PC-3 (cell line): ENCODE results near the gene TNPO3. TPM values are rescaled to one million over a fixed set of nuclear protein-coding genes. Genes with fewer than 3 reads are reported as not detected.

ENCODE experiments used
- ATAC-seq: fragments of 200-7000 bp; cut with Tn5 transposase; 2 replicates; pipeline ENCODE4 v1.9.1; 2020; ENCODE audit warnings: mild to moderate bottlenecking, moderate library complexity
- BruUV-seq: library from RNA; stranded (reverse); fragments of 400-500 nt; replicated peaks from 2 replicates; lab custom pipeline; 2021; lab: Mats Ljungman, UMichigan
- CTCF ChIA-PET: fragments of 300-600 bp; sonication (Branson Sonifier 250); formaldehyde crosslinking; loops from one replicate; lab custom pipeline; 2022; ENCODE audit warnings: antibody characterized with exemption; lab: Charles Lee
- POLR2A ChIA-PET: fragments of 300-600 bp; sonication (Branson Sonifier 250); formaldehyde crosslinking; loops from one replicate; lab custom pipeline; 2022; ENCODE audit warnings: antibody characterized with exemption; ENCODE audit not compliant: unreplicated experiment; lab: Charles Lee
- DNase-seq: peaks from one replicate; pipeline ENCODE4 v3.0.0-alpha.2; 2015
- H2AFZ ChIP-seq: fragments of 300-600 bp; sonication (generic); 2 replicates; pipeline ENCODE4 v1.6.0; 2016; ENCODE audit warnings: antibody characterized with exemption, low read length
- H3F3A ChIP-seq: fragments of 300-600 bp; sonication (generic); one replicate; pipeline ENCODE4 v1.6.0; 2017; ENCODE audit warnings: antibody characterized with exemption, low read length, control low read depth, mild to moderate bottlenecking; ENCODE audit not compliant: unreplicated experiment
- H3K27ac ChIP-seq: fragments of 300-600 bp; sonication (generic); 2 replicates; pipeline ENCODE4 v1.5.1; 2016; ENCODE audit warnings: mild to moderate bottlenecking, low read length
- H3K27me3 ChIP-seq: fragments of 300-600 bp; sonication (generic); 2 replicates; pipeline ENCODE4 v1.6.1; 2016; ENCODE audit warnings: low read length, mixed read lengths
- H3K36me3 ChIP-seq: fragments of 300-600 bp; sonication (generic); 2 replicates; pipeline ENCODE4 v1.6.1; 2016; ENCODE audit warnings: low read depth, mixed run types, low read length, mixed read lengths
- H3K4me1 ChIP-seq: fragments of 300-600 bp; sonication (generic); 2 replicates; pipeline ENCODE4 v1.5.1; 2016; ENCODE audit warnings: low read length; ENCODE audit not compliant: insufficient read depth
- H3K4me2 ChIP-seq: fragments of 300-600 bp; sonication (generic); 2 replicates; pipeline ENCODE4 v1.6.0; 2016; ENCODE audit warnings: low read length
- H3K4me3 ChIP-seq: fragments of 300-600 bp; sonication (generic); 2 replicates; pipeline ENCODE4 v1.5.1; 2016; ENCODE audit warnings: mild to moderate bottlenecking, low read length, mixed read lengths
- H3K79me2 ChIP-seq: fragments of 300-600 bp; sonication (generic); 2 replicates; pipeline ENCODE4 v1.6.1; 2017; ENCODE audit warnings: low read length, mixed read lengths
- H3K9ac ChIP-seq: fragments of 300-600 bp; sonication (generic); 2 replicates; pipeline ENCODE4 v1.6.0; 2016; ENCODE audit warnings: mild to moderate bottlenecking, low read length
- H3K9me2 ChIP-seq: fragments of 300-600 bp; sonication (generic); replicated peaks from 2 replicates; pipeline ENCODE4 v1.6.1; 2016; ENCODE audit warnings: mixed run types, low read length, mixed read lengths
- H3K9me3 ChIP-seq: fragments of 300-600 bp; sonication (generic); 2 replicates; pipeline ENCODE4 v1.6.1; 2016; ENCODE audit warnings: low read length, mixed read lengths
- H4K20me1 ChIP-seq: fragments of 300-600 bp; sonication (generic); 2 replicates; pipeline ENCODE4 v1.6.1; 2016; ENCODE audit warnings: low read length, mixed read lengths
- CTCF ChIP-seq: fragments of 300-600 bp; sonication (generic); conservative IDR thresholded peaks from 2 replicates; pipeline ENCODE4 v1.5.1; 2017; ENCODE audit warnings: antibody characterized with exemption, low read depth, mild to moderate bottlenecking, low read length
- EZH2 ChIP-seq: fragments of 300-600 bp; sonication (generic); IDR thresholded peaks from one replicate; pipeline ENCODE4 v1.6.1; 2017; ENCODE audit warnings: antibody characterized with exemption, mild to moderate bottlenecking, low read length; ENCODE audit not compliant: unreplicated experiment
- EZH2phosphoT487 ChIP-seq: fragments of 300-600 bp; sonication (generic); IDR thresholded peaks from 2 replicates; pipeline ENCODE4 v1.6.1; 2018; ENCODE audit warnings: mild to moderate bottlenecking, antibody characterized with exemption, low read length, borderline replicate concordance
- intact Hi-C: fragments of 100-400 bp; cut with micrococcal nuclease; formaldehyde crosslinking; loops from 2 replicates; pipeline ENCODE4 v1.9.0; 2023
- total RNA-seq: library from RNA; depleted of rRNA; stranded (reverse); fragments of >200 nt; gene quantifications from 2 replicates; pipeline ENCODE4 v1.2.3, GENCODE V29; 2014

Gene TNPO3
- total RNA-seq, 1 experiment from 2014 or later: 55.9 TPM

DNA sequence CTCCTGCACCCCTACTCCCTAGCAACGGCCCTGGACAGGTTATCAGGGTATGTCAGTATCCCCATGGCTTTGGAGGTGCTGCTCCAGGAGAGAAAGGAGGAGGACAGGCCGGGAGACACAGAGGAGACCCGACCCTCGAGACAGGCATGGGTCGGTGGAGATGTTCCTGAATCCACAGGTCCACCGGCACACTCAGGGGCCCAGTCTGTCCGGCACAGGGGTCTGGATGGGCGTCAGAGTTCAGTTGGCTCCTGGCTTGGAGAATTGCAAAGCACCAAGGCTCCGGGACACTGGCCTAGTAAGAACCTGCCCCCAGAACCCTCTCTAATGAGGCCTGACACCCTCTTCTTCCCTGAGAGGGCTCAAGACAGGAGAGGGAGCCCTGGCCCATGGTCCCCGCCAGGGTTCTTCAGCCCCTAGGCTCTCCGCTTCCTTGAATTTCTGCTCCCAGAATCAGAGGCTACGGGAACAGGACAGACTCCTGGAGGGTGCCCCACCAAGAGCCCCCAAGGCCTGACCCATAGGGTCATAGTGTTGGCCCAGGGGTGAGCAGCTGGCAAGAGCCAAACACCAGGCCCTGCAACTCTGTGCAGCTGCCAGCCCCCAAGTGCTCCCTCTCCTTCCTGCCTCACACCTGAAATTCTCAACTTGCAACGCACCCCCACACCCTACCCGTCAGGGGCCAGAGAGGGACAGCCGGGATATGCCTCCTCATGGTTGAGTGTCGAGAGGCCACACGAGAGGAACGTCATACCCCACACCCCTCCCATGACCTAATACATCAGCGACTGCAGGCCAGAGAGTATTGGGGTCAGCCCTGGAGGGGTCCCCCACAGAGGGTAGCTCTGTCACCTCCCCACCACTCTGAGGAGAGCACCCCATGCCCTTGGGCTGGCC lies 122.7 kb downstream of the TNPO3 start:
- DNase-seq: no peak
- Histone ChIP-seq H3K36me3 (no peaks in the 10 kb centered on the region), H3K27ac (no peak overlapping the region), H3F3A (no peaks in the 10 kb centered on the region), H3K4me3 (no peak overlapping the region), H4K20me1 (no peaks in the 10 kb centered on the region), H3K9ac (no peak overlapping the region), H3K4me1 (no peaks in the 10 kb centered on the region), H3K9me3 (no peaks in the 10 kb centered on the region), H3K27me3 (no peaks in the 10 kb centered on the region), H3K4me2 (no peak overlapping the region), H3K79me2 (no peaks in the 10 kb centered on the region), H2AFZ (no peak overlapping the region), H3K9me2 (no peaks in the 10 kb centered on the region)
- no TSS peak for BruUV-seq
- ChIA-PET POLR2A (no interaction called here), CTCF (no interaction called here)
- intact Hi-C loops: no loop called here
- no peak for ATAC-seq
- TF ChIP-seq EZH2: no peak
- TF ChIP-seq CTCF: no peak
- no peak for TF ChIP-seq EZH2phosphoT487

DNA sequence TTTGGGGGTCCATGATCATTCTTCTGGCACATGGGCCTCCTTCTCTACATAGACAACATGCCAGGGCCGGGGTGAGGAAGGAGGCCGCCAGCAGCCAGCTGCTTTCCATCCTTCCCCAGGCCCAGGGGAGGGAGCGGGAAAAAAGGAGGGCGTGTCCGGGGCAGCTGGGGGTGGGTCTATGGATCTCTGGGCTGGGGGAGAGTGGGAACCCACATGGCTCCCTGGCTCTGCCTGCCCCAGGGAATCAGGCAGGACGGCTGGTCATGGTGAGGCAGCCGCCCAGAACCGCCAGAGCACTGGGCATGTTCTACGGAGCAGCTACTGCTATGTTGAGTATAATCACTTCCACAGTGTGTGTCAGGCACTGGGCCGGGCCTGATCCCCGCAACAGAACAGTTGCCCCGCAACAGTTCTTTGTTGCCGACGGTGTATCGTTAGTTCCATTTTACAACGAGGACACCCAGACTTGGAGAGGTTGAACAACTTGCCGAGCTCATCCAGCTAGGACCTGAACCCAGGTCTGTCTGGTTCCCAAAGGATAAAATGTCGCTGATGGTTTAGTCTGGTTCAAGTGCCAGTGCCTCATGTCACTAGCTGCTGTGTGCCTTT lies 123.6 kb downstream of the TNPO3 start:
- Histone ChIP-seq H3K9ac (no peak overlapping the region), H3K4me1 (no peaks in the 10 kb centered on the region), H3F3A (no peaks in the 10 kb centered on the region), H3K4me2 (no peak overlapping the region), H3K4me3 (no peak overlapping the region), H2AFZ (no peak overlapping the region), H3K9me3 (no peaks in the 10 kb centered on the region), H3K36me3 (no peaks in the 10 kb centered on the region), H3K9me2 (no peaks in the 10 kb centered on the region), H3K79me2 (no peaks in the 10 kb centered on the region), H3K27me3 (no peaks in the 10 kb centered on the region), H4K20me1 (no peaks in the 10 kb centered on the region), H3K27ac (no peak overlapping the region)
- CTCF ChIA-PET: interaction anchor here (0.7 kb wide), 1 partner anchor 116 kb away, joined by 5 read pairs; no protein-coding TSS in a partner anchor
- POLR2A ChIA-PET: no interaction called here
- DNase-seq: no peak
- ATAC-seq: no peak
- intact Hi-C loops: no loop called here
- TF ChIP-seq EZH2phosphoT487 (no peak), CTCF (no peak), EZH2 (no peak)
- no TSS peak for BruUV-seq
